K562 (cell line): ENCODE data around the gene SLC43A2. TPM values are rescaled to one million over a fixed set of nuclear protein-coding genes. Genes with fewer than 3 reads are reported as not detected.

ENCODE experiments used
- DPF2 ChIP-seq: fragments of 450-650 bp; IDR thresholded peaks from 2 replicates; pipeline ENCODE4 v1.6.1; 2016
- HNRNPH1 ChIP-seq: fragments of 200-400 bp; formaldehyde crosslinking; optimal IDR thresholded peaks from 2 replicates; pipeline ENCODE3; 2017; ENCODE audit warnings: low read depth, mild to moderate bottlenecking, low read length, moderate library complexity
- MCM5 ChIP-seq: fragments of 450-650 bp; IDR thresholded peaks from 2 replicates; pipeline ENCODE4 v1.6.1; 2016; ENCODE audit warnings: low read depth
- MEIS2 ChIP-seq: fragments of 450-650 bp; IDR thresholded peaks from 2 replicates; pipeline ENCODE4 v1.6.1; 2014; ENCODE audit warnings: mild to moderate bottlenecking; ENCODE audit not compliant: partially characterized antibody
- NCOA4 ChIP-seq: fragments of 450-650 bp; IDR thresholded peaks from 2 replicates; pipeline ENCODE4 v1.6.1; 2018; ENCODE audit warnings: mild to moderate bottlenecking; ENCODE audit not compliant: partially characterized antibody
- RBM17 ChIP-seq: fragments of 200-400 bp; formaldehyde crosslinking; IDR thresholded peaks from 2 replicates; pipeline ENCODE4 v1.6.1; 2017; ENCODE audit warnings: low read depth, mild to moderate bottlenecking, low read length, borderline replicate concordance
- SMAD2 ChIP-seq: fragments of 150-350 bp; IDR thresholded peaks from 2 replicates; pipeline ENCODE4 v1.6.1; 2014; ENCODE audit warnings: low read depth, mild to moderate bottlenecking, low read length
- SMARCB1 ChIP-seq: IDR thresholded peaks from 2 replicates; pipeline ENCODE4 v1.6.1; 2011; ENCODE audit warnings: improper control_type of control experiment, low read depth; ENCODE audit not compliant: insufficient read length
- SRF ChIP-seq, 2 experiments: fragments of 250-450, 450-650 bp in 1 of 2; sonication (Bioruptor Pico) in 1 of 2; sonication (generic) in 1 of 2; formaldehyde crosslinking; IDR thresholded peaks; 2 replicates each; pipeline versions ENCODE4 v1.5.0 to v1.5.1; 2020 to 2022; ENCODE audit warnings: mild to moderate bottlenecking in 1 of 2, missing genetic modification reagents in 1 of 2
- TARDBP ChIP-seq: fragments of 450-650 bp; IDR thresholded peaks from 2 replicates; pipeline ENCODE4 v1.6.1; 2016
- ZBED1 ChIP-seq: IDR thresholded peaks from 2 replicates; pipeline ENCODE4 v1.6.1; 2014
- polyA plus RNA-seq, 8 experiments: library from polyadenylated mRNA; depleted of rRNA in 4 of 8; stranded (reverse) in 5 of 8; unstranded in 3 of 8; fragments of >200 nt; fragmentation: Nextera tagmentation in 2 of 8; fragmentation: Illumina TruSeq in 1 of 8; extraction: Ambion mirVana in 2 of 8; extraction: Trizol in 1 of 8; gene quantifications; 2 replicates each; pipeline versions ENCODE4 v1.2.1 to v1.2.3, GENCODE V29; 2011 to 2014; ENCODE audit warnings: inconsistent platforms in 1 of 8, missing spikeins in 1 of 8
- total RNA-seq, 7 experiments: library from RNA; depleted of rRNA in 6 of 7; stranded (reverse); fragments of >200 nt in 6 of 7; fragmentation: Illumina TruSeq in 2 of 7; extraction: Trizol in 2 of 7; gene quantifications; 2 replicates each; pipeline versions ENCODE4 v1.2.1 to v1.2.3, GENCODE V29; 2011 to 2021; ENCODE audit warnings: low replicate concordance in 1 of 7
- TF ChIP-seq, protein P1 (sequence below): fragments of 250-450 bp; sonication (Bioruptor Pico); IDR thresholded peaks from 2 replicates; pipeline ENCODE4 v1.4.0; 2020
- TF ChIP-seq, protein P2 (sequence below), 3 experiments: fragments of 200-800 bp in 1 of 3; fragments of 250-450 bp in 1 of 3; fragments of 450-650 bp in 1 of 3; sonication (Bioruptor Pico) in 1 of 3; sonication (Bioruptor generic) in 1 of 3; formaldehyde crosslinking in 1 of 3; IDR thresholded peaks; 2 replicates each; pipeline versions ENCODE4 v1.6.1 to v1.8.0; 2016 to 2022; ENCODE audit warnings: mild to moderate bottlenecking in 2 of 3, missing genetic modification characterization in 2 of 3, missing compliant biosample characterization in 1 of 3, moderate library complexity in 1 of 3
- TF ChIP-seq, protein P3 (sequence below): sonication (generic); formaldehyde crosslinking; IDR thresholded peaks from 2 replicates; pipeline ENCODE4 v1.8.1; 2023; ENCODE audit warnings: mild to moderate bottlenecking, missing genetic modification reagents
- TF ChIP-seq, protein P4 (sequence below): fragments of 450-650 bp; formaldehyde crosslinking; IDR thresholded peaks from 2 replicates; pipeline ENCODE4 v1.4.0; 2022; ENCODE audit warnings: missing genetic modification characterization
- TF ChIP-seq, protein P5 (sequence below): IDR thresholded peaks from 2 replicates; pipeline ENCODE4 v1.6.1; 2016; ENCODE audit warnings: missing genetic modification characterization, missing compliant biosample characterization

Gene SLC43A2
- total and polyA plus RNA-seq, 9 of the 15 experiments (the other 6 are each of a cell fraction or from before 2014, with no cell fraction given) = 0.03 to 10.2 (median 3.6) TPM

DNA sequence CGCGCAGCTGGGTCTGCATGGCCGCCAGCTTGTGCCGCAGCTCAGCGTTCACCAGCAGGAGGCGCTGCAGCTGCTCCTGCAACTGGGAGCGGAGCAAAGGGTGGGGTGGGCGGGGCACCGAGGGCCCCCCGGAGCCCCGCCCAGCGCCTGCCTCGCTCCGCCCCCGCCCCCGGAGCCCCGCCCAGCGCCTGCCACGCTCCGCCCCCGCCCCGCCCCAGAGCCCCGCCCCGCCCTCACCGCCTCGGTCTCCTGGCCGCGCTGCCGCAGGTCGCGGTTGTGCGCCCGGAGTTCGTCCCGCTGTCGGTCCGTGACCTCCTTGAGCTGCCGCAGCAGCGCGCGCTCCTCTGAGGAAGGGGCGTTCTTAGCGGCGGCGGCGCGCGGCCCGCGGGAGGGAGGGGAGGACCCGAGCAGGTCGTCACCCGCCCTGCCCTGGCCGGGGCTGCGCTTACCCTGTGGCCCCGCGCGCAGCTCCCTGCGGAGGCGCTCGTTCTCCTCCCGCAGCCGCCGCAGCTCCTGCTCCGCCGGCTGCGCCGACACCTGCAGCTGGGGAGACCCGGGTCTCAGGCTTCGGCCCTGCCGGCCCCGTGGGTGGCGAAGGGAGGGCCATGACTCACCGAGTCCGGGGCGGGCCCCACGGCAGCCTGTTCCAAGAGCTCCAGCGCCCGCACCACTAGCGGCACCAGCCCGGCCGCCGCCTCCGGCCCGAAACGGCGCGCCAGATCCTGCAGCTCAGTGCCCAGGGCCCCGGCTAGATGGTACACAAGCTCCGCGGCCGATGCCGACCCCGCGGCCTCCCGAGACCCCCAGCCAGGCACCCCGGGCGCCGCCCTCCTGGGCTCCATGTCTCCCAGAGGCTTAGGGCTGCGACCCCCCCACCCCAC is 20.6 kb upstream of the SLC43A2 start (continued):
- TF ChIP-seq, protein P1, sequence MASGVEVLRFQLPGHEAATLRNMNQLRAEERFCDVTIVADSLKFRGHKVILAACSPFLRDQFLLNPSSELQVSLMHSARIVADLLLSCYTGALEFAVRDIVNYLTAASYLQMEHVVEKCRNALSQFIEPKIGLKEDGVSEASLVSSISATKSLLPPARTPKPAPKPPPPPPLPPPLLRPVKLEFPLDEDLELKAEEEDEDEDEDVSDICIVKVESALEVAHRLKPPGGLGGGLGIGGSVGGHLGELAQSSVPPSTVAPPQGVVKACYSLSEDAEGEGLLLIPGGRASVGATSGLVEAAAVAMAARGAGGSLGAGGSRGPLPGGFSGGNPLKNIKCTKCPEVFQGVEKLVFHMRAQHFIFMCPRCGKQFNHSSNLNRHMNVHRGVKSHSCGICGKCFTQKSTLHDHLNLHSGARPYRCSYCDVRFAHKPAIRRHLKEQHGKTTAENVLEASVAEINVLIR (CRISPR knock-in tag) = no peak
- TF ChIP-seq SMARCB1 (no peak), TARDBP (no peak), RBM17 (no peak), ZBED1 (no peak), HNRNPH1 (no peak), MEIS2 (no peak), SMAD2 (no peak), MCM5 (no peak), NCOA4 (no peak), SRF (CRISPR knock-in tag; IDR thresholded peaks at IDR 0.05) (no peak), DPF2 (no peak)
- TF ChIP-seq, protein P2, sequence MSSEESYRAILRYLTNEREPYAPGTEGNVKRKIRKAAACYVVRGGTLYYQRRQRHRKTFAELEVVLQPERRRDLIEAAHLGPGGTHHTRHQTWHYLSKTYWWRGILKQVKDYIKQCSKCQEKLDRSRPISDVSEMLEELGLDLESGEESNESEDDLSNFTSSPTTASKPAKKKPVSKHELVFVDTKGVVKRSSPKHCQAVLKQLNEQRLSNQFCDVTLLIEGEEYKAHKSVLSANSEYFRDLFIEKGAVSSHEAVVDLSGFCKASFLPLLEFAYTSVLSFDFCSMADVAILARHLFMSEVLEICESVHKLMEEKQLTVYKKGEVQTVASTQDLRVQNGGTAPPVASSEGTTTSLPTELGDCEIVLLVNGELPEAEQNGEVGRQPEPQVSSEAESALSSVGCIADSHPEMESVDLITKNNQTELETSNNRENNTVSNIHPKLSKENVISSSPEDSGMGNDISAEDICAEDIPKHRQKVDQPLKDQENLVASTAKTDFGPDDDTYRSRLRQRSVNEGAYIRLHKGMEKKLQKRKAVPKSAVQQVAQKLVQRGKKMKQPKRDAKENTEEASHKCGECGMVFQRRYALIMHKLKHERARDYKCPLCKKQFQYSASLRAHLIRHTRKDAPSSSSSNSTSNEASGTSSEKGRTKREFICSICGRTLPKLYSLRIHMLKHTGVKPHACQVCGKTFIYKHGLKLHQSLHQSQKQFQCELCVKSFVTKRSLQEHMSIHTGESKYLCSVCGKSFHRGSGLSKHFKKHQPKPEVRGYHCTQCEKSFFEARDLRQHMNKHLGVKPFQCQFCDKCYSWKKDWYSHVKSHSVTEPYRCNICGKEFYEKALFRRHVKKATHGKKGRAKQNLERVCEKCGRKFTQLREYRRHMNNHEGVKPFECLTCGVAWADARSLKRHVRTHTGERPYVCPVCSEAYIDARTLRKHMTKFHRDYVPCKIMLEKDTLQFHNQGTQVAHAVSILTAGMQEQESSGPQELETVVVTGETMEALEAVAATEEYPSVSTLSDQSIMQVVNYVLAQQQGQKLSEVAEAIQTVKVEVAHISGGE (CRISPR knock-in tag; IDR thresholded peaks at IDR 0.05) = no peak
- TF ChIP-seq, protein P3, sequence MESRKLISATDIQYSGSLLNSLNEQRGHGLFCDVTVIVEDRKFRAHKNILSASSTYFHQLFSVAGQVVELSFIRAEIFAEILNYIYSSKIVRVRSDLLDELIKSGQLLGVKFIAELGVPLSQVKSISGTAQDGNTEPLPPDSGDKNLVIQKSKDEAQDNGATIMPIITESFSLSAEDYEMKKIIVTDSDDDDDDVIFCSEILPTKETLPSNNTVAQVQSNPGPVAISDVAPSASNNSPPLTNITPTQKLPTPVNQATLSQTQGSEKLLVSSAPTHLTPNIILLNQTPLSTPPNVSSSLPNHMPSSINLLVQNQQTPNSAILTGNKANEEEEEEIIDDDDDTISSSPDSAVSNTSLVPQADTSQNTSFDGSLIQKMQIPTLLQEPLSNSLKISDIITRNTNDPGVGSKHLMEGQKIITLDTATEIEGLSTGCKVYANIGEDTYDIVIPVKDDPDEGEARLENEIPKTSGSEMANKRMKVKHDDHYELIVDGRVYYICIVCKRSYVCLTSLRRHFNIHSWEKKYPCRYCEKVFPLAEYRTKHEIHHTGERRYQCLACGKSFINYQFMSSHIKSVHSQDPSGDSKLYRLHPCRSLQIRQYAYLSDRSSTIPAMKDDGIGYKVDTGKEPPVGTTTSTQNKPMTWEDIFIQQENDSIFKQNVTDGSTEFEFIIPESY (CRISPR knock-in tag) = peak; percentile 24; the same call in 1 of the 2 replicates
- TF ChIP-seq, protein P4, sequence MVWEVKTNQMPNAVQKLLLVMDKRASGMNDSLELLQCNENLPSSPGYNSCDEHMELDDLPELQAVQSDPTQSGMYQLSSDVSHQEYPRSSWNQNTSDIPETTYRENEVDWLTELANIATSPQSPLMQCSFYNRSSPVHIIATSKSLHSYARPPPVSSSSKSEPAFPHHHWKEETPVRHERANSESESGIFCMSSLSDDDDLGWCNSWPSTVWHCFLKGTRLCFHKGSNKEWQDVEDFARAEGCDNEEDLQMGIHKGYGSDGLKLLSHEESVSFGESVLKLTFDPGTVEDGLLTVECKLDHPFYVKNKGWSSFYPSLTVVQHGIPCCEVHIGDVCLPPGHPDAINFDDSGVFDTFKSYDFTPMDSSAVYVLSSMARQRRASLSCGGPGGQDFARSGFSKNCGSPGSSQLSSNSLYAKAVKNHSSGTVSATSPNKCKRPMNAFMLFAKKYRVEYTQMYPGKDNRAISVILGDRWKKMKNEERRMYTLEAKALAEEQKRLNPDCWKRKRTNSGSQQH (CRISPR knock-in tag) = 0 out of 2 replicates have a peak, but pooled peaks have one; percentile 4
- TF ChIP-seq, protein P5, sequence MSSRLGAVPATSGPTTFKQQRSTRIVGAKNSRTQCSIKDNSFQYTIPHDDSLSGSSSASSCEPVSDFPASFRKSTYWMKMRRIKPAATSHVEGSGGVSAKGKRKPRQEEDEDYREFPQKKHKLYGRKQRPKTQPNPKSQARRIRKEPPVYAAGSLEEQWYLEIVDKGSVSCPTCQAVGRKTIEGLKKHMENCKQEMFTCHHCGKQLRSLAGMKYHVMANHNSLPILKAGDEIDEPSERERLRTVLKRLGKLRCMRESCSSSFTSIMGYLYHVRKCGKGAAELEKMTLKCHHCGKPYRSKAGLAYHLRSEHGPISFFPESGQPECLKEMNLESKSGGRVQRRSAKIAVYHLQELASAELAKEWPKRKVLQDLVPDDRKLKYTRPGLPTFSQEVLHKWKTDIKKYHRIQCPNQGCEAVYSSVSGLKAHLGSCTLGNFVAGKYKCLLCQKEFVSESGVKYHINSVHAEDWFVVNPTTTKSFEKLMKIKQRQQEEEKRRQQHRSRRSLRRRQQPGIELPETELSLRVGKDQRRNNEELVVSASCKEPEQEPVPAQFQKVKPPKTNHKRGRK = no peak
